ENCODE data around the gene TMEM184A.

DNA sequence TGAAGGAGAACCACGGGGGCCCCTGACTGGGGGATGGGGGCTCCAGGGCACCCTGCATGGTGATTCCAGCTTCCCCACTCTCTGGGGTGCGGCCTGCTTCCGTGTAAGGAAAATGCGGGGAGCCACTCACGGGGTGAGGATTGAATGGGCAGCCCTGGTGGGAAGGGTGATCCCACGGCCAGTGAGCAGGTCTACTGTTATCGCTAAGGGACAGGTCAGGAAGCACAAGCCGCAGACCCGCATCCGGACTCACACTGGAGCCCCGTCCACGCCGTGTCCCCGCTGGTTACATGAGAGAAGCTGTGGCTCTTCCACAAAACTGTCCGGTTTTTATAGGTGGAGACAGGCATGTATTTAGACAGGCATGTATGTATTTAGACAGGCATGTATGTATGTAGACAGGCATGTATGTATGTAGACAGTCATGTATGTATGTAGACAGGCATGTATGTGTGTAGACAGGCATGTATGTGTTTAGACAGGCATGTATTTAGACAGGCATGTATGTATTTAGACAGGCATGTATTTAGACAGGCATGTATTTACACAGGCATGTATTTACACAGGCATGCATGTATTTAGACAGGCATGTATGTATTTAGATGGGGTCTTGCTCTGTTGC, 8.1 kb upstream of the TMEM184A start:
- no peak for TF ChIP-seq POLR2A (IDR thresholded peaks at IDR 0.05; ENCODE audit: low read depth, low read length)
- TF ChIP-seq, protein P1, sequence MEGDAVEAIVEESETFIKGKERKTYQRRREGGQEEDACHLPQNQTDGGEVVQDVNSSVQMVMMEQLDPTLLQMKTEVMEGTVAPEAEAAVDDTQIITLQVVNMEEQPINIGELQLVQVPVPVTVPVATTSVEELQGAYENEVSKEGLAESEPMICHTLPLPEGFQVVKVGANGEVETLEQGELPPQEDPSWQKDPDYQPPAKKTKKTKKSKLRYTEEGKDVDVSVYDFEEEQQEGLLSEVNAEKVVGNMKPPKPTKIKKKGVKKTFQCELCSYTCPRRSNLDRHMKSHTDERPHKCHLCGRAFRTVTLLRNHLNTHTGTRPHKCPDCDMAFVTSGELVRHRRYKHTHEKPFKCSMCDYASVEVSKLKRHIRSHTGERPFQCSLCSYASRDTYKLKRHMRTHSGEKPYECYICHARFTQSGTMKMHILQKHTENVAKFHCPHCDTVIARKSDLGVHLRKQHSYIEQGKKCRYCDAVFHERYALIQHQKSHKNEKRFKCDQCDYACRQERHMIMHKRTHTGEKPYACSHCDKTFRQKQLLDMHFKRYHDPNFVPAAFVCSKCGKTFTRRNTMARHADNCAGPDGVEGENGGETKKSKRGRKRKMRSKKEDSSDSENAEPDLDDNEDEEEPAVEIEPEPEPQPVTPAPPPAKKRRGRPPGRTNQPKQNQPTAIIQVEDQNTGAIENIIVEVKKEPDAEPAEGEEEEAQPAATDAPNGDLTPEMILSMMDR (conservative IDR thresholded peaks at IDR 0.05; ENCODE audit: low read depth, low read length): no peak
- no peak for TF ChIP-seq RAD21 (IDR thresholded peaks at IDR 0.05; ENCODE audit: low read length)
- TF ChIP-seq, protein P2, sequence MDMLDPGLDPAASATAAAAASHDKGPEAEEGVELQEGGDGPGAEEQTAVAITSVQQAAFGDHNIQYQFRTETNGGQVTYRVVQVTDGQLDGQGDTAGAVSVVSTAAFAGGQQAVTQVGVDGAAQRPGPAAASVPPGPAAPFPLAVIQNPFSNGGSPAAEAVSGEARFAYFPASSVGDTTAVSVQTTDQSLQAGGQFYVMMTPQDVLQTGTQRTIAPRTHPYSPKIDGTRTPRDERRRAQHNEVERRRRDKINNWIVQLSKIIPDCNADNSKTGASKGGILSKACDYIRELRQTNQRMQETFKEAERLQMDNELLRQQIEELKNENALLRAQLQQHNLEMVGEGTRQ (IDR thresholded peaks at IDR 0.05; ENCODE audit: low read depth, low read length): no peak
- TF ChIP-seq RCOR1 (IDR thresholded peaks at IDR 0.05; ENCODE audit: insufficient replicate concordance, low read length): no peak
- no peak for TF ChIP-seq MXI1 (IDR thresholded peaks at IDR 0.05; ENCODE audit: borderline replicate concordance, low read depth, low read length)
- no peak for TF ChIP-seq CEBPB (IDR thresholded peaks at IDR 0.05; ENCODE audit: low read depth, low read length)
- no peak for TF ChIP-seq SMC3 (IDR thresholded peaks at IDR 0.05; ENCODE audit: low read depth, low read length)
- no peak for TF ChIP-seq NFE2L2 (IDR thresholded peaks at IDR 0.05; ENCODE audit: low read depth, low read length)
